Epithelial cell of proximal tubule (primary cell): ENCODE measurements around the gene XNDC1N. TPM values are rescaled to one million over a fixed set of nuclear protein-coding genes. Genes with fewer than 3 reads are reported as not detected.
"Not testable (repeated sequence)": the region's sequence is repeated elsewhere in the genome, so short reads cannot be mapped to it uniquely, and the experiment has no call there.

Source experiments
- DNase-seq: peaks from one replicate; pipeline ENCODE4 v3.0.0-alpha.2; 2011; ENCODE audit warnings: low read depth
- H3K4me3 ChIP-seq: 2 replicates; pipeline ENCODE4 v1.5.1; 2011; ENCODE audit warnings: low read depth, mild to moderate bottlenecking, low read length
- total RNA-seq: library from RNA; depleted of rRNA; stranded (reverse); fragments of >200 nt; gene quantifications from 2 replicates; pipeline ENCODE4 v1.2.3, GENCODE V29; 2015
- TF ChIP-seq, protein P1 (sequence below): conservative IDR thresholded peaks from 2 replicates; pipeline ENCODE4 v1.5.1; 2012; ENCODE audit warnings: low read depth, mild to moderate bottlenecking, low read length

The XNDC1N gene
- total RNA-seq, 1 donor from 2014 or later = 10.6 TPM

DNA sequence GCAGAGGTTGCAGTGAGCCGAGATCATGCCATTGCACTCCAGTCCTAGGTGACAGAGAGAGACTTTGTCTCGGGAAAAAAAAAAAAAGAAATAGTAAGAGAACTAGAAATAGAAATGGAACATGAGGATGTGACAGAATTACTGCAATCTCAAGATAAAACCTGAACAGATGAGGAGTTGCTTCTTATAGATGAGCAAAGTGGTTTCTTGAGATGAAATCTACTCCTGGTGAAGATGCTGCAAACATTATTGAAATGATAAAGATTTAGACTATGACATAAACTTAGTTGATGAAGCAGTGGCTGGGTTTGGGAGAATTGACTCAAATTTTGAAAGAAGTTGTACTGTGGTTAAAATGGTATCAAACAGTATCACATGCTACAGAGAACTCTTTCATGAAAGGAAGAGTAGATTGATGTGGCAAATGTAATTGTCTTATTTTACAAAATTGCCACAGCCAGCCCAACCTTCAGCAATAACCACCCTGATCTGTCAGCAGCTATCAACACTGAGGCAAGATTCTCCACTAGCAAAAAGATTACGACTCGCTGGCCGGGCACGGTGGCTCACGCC, 13.7 kb downstream of the XNDC1N start:
- no peak overlapping the region for H3K4me3 ChIP-seq
- TF ChIP-seq, protein P1, sequence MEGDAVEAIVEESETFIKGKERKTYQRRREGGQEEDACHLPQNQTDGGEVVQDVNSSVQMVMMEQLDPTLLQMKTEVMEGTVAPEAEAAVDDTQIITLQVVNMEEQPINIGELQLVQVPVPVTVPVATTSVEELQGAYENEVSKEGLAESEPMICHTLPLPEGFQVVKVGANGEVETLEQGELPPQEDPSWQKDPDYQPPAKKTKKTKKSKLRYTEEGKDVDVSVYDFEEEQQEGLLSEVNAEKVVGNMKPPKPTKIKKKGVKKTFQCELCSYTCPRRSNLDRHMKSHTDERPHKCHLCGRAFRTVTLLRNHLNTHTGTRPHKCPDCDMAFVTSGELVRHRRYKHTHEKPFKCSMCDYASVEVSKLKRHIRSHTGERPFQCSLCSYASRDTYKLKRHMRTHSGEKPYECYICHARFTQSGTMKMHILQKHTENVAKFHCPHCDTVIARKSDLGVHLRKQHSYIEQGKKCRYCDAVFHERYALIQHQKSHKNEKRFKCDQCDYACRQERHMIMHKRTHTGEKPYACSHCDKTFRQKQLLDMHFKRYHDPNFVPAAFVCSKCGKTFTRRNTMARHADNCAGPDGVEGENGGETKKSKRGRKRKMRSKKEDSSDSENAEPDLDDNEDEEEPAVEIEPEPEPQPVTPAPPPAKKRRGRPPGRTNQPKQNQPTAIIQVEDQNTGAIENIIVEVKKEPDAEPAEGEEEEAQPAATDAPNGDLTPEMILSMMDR = no peak
- no peak for DNase-seq

DNA sequence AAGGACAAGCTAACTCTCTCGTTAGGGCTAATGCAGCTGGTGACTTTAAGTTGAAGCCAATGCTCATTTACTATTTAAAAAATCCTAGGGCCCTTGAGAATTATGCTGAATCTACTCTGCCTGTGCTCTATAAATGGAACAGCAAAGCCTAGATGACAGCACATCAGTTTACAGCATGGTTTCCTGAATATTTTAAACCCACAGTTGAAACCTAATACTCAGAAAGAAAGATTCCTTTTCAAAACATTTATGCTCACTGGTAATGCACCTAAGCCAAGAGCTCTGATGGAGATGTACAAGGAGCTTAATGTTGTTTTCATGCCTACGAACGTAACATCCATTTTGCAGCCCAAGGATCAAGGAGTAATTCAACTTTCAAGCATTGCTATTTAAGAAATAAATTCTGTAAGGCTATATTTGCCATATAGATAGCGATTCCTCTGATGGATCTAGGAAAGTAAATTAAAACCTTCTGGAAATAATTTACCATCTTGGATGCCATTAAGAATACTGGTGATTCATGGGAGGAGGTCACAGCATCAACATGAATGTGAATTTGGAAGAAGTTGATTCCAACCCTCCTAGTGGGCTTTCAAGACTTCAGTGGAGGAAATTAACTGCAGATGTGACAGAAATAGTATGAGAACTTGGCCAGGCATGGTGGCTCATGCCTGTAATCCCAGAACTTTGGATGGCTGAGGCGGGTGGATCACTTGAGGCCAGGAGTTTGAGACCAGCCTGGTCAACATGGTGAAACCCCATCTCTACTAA, 14.5 kb downstream of the XNDC1N start:
- H3K4me3 ChIP-seq = no peak overlapping the region
- TF ChIP-seq, protein P1 = no peak
- no peak for DNase-seq

DNA sequence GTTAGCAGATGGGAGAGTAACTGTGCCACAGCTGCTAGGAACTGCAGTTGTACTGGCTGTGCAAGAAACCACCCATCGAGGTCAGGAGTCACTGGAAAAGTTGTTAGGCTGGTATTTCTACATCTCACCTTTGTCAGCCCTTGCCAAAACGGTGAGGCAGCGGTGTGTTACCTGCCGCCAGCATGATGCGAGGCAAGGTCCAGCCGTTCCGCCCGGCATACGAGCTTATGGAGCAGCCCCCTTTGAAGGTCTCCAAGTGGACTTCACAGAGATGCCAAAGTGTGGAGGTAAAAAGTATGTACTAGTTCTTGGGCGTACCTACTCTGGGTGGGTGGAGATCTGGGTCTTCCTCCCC, 16.4 kb downstream of the XNDC1N start:
- not testable (repeated sequence) for DNase-seq, H3K4me3 ChIP-seq

DNA sequence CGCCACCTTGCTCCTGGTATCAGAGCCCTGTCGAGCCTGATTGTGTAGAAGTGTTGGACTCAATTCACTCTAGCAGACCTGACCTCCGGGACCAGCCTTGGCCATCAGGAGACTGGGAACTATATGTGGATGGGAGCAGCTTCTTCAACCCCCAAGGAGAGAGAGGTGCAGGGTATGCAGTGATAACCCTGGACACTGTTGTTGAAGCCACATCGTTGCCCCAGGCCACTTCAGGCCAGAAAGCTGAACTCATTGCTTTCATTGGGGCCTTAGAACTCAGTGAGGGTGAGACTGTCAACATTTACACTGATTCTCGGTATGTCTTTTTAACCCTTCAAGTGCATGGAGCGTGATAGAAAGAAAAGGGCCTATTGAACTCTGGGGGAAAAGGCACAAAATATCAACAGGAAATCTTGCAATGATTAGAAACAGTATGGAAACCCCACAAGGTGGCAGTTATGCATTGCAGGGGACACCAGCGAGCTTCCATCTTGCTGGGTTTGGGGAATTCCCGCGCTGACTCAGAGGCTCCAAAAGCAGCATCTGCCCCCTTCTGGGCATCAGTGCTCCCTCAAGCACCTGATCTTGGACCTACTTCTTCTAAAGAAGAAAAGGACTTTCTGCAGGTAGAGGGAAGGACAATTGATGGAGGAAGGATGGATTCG, 16.9 kb downstream of the XNDC1N start:
- DNase-seq = not testable (repeated sequence)

DNA sequence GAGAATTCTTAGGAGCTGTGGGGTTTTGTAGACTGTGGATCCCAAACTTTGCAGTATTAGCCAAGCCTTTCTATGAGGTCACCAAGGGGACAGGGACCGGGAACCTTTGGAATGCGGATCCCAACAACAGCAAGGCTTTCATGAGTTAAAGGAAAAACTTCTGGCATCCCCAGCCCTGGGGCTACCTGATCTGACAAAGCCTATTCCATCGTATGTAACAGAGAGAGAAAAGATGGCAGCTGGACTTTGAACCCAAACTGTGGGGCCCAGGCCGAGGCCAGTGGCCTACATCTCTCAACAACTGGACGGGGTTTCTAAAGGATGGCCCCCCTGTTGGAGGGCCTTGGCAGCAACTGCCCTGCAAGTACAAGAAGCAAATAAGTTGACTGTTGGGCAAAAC, 17.6 kb downstream of the XNDC1N start:
- H3K4me3 ChIP-seq, DNase-seq: not testable (repeated sequence)

More for the DNA sequence above, 16.9 kb downstream of the XNDC1N start:
- H3K4me3 ChIP-seq = not testable (repeated sequence)
- TF ChIP-seq, protein P1 = peak; percentile 36

DNA sequence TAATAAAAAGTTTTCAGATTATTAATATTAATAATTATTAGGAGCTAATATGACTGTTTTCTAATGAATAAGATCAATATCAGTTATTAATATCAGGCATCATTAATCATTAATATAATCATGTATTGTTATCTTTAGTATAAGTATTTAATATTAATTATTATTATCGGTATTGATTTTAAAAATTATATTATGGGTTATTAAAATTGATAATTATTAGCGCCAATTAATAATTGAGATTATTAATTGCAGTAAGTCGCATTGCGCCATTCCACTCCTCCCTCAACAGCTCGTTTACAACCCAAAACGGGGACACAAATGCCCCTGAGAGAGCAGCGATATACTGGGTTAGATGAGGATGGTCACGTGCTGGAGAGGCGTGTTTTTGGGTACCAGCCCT, 20.2 kb downstream of the XNDC1N start:
- H3K4me3 ChIP-seq = no peak overlapping the region
- TF ChIP-seq, protein P1 = no peak
- no peak for DNase-seq

DNA sequence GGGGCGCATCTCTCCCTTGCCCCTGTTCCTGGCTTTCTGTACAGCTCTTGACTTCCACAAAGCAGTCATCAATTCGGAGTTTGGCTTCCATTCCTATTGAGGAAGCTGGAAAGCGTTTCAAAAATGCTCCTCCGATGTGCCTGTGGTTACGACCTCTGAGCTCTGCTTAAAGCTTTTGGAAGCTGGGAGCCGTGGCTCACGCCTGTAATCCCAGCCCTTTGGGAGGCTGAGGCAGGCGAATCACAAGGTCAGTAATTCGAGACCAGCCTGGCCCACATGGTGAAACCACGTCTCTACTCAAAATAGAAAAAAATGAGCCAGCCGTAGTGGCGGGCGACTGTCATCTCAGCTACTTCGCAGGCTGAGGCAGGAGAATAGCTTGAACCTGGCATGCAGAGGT, 27.3 kb downstream of the XNDC1N start:
- H3K4me3 ChIP-seq, DNase-seq: not testable (repeated sequence)

DNA sequence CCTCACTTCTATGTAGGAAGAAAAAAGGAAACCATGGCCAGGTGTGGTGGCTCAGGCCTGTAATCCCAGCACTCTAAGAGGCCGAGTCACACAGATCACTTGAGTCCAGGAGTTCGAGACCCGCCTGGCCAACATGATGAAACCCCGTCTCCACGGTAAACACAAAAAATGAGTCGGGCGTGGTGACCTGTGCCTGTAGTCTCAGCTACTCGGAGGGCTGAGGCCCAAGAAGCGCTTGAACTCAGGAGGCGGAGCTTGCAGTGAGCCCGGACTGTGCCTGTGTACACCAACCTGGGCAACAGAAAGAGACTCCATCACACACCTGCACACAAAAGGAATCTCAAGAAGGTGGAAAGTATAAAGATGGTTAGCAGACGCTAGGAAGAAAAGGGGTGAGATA, 32.4 kb downstream of the XNDC1N start:
- no peak for DNase-seq

DNA sequence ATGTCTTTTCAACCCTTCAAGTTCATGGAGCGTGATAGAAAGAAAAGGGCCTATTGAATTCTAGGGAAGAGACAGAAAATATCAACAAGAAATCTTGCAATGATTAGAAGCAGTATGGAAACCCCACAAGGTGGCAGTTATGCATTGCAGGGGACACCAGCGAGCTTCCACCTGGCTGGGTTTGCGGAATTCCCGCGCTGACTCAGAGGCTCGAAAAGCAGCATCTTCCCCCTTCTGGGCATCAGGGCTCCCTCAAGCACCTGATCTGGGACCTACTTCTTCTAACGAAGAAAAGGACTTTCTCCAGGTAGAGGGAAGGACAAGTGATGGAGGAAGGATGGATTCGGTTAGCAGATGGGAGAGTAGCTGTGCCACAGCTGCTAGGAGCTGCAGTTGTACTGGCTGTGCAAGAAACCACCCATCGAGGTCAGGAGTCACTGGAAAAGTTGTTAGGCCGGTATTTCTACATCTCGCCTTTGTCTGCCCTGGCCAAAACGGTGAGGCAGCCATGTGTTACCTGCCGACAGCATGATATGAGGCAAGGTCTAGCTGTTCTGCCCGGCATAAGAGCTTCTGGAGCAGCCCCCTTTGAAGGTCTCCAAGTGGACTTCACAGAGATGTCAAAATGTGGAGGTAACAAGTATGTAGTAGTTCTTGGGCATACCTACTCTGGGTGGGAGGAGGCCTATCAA, 39.1 kb downstream of the XNDC1N start:
- not testable (repeated sequence) for DNase-seq, H3K4me3 ChIP-seq

More for the DNA sequence above, 32.4 kb downstream of the XNDC1N start:
- TF ChIP-seq, protein P1 = no peak
- H3K4me3 ChIP-seq = no peak overlapping the region

DNA sequence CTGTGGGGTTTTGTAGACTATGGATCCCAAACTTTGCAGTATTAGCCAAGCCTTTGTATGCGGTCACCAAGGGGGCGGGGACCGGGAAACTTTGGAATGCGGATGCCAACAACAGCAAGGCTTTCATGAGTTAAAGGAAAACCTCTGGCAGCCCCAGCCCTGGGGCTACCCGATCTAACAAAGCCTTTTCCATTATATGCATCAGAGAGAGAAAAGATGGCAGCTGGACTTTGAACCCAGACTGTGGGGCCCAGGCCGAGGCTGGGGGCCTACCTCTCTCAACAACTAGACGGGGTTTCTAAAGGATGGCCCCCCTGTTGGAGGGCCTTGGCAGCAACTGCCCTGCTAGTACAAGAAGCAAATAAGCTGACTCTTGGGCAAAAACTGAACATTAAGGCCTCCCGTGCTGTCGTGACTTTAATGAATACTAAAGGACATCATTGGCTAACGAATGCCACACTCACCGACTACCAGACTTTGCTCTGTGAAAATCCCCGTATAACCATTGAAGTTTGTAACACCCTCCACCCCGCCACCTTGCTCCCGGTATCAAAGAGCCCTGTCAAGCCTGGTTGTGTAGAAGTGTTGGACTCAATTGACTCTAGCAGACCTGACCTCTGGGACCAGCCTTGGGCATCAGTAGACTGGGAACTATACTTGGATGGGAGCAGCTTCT, 39.9 kb downstream of the XNDC1N start:
- H3K4me3 ChIP-seq, DNase-seq: not testable (repeated sequence)

DNA sequence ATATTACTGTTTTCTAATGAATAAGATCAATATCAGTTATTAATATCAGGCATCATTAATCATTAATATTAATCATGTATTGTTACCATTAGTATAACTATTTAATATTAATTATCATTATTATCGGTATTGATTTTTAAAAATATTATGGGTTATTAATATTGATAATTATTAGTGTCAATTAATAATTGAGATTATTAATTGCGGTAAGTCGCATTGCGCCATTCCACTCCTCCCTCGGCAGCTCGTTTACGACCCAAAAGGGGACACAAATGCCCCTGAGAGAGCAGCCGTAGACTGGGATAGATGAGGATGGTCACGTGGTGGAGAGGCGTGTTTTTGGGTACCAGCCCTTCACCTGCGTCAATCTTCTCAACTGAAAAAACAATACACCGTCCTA, 42.6 kb downstream of the XNDC1N start:
- not testable (repeated sequence) for H3K4me3 ChIP-seq, DNase-seq
